ENCODE data around the gene C1QL1. TPM values are rescaled to one million over a fixed set of nuclear protein-coding genes. Genes with fewer than 3 reads are reported as not detected.

Gene C1QL1
- total and polyA plus RNA-seq, 2 of the 13 experiments (the other 11 are each of a cell fraction or from before 2014, with no cell fraction given): 0.11 TPM

- TF ChIP-seq KMT2B (CRISPR knock-in tag; IDR thresholded peaks at IDR 0.05) (no peak), CBFB (CRISPR knock-in tag; IDR thresholded peaks at IDR 0.05) (no peak), MXD3 (CRISPR knock-in tag; IDR thresholded peaks at IDR 0.05) (no peak), ATF6 (CRISPR knock-in tag; conservative IDR thresholded peaks at IDR 0.05) (no peak), RCOR2 (CRISPR knock-in tag; IDR thresholded peaks at IDR 0.05) (0 out of 2 replicates have a peak, but pooled peaks have one; percentile 27), ZNF414 (CRISPR knock-in tag; IDR thresholded peaks at IDR 0.05) (no peak), ZNF142 (CRISPR knock-in tag; IDR thresholded peaks at IDR 0.05) (no peak), TEF (CRISPR knock-in tag; IDR thresholded peaks at IDR 0.05) (no peak), ZNF639 (CRISPR knock-in tag; conservative IDR thresholded peaks at IDR 0.05) (0 out of 2 replicates have a peak, but pooled peaks have one; percentile 31), FOXM1 (CRISPR knock-in tag; IDR thresholded peaks at IDR 0.05) (no peak), ZNF770 (CRISPR knock-in tag; IDR thresholded peaks at IDR 0.05) (no peak), ZNF256 (CRISPR knock-in tag; conservative IDR thresholded peaks at IDR 0.05) (no peak), TERF1 (CRISPR knock-in tag; IDR thresholded peaks at IDR 0.05) (no peak)
Measured at GRCh38 chr17:44981221-44981968, 13.3 kb upstream of the C1QL1 start (continued).

All from HepG2 (cell line).